ENCODE results near the gene OLIG3.

The OLIG3 gene

DNA sequence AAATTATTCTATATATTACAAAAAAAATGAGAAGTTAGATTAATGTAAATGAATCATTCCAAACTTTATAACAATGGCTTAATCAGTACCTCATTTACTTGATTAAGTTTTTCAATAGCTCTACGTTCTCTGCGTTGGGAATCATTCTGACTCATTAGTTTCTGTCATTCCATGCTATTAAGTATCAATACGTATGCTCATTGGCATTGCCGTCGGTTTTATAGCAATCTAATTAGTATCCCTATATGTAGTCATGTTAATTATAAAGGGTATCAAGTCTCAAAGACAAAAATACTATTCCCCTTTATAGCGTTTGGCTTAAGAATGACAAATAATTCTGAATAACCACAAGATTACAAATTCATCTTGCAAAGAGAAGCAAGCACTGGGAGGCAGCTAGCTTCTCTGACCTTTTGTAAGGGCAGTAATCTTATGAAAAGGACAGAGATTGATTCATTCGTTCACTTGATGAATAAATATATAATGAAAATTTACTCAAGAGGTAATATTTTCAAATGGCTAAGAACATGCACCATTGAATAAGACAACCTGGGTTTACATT, 41.8 kb downstream of the OLIG3 start:
- TF ChIP-seq ZFX (IDR thresholded peaks at IDR 0.05) (no peak), CTCF (conservative IDR thresholded peaks at IDR 0.05) (no peak)
- no peak overlapping the region for H3K27ac ChIP-seq

- no peak; the same call in 1 of the 2 replicates for TF ChIP-seq CTCF (conservative IDR thresholded peaks at IDR 0.05)
- no peak for TF ChIP-seq ZFX (IDR thresholded peaks at IDR 0.05)
- H3K27ac ChIP-seq = no peak overlapping the region
Measured at GRCh38 chr6:137443901-137444300, 50.3 kb downstream of the OLIG3 start.
